Neural crest cell (in vitro differentiated cells): ENCODE measurements around the gene FHOD3. TPM values are rescaled to one million over a fixed set of nuclear protein-coding genes. Genes with fewer than 3 reads are reported as not detected.

Experiments
- DNase-seq: peaks from one replicate; pipeline ENCODE4 v3.0.0; 2021; ENCODE audit warnings: low read depth, mixed read lengths, low spot score
- H3K27ac Mint-ChIP-seq: one replicate; pipeline ENCODE4 v1.8.0; 2021; ENCODE audit warnings: mild to moderate bottlenecking, mixed read lengths; ENCODE audit not compliant: unreplicated experiment
- H3K27me3 Mint-ChIP-seq: 2 replicates; pipeline ENCODE4 v1.8.0; 2021; ENCODE audit warnings: low read depth, mild to moderate bottlenecking, mixed read lengths
- H3K36me3 Mint-ChIP-seq: 2 replicates; pipeline ENCODE4 v1.8.0; 2021; ENCODE audit warnings: low read depth, mild to moderate bottlenecking, mixed read lengths
- H3K4me1 Mint-ChIP-seq: 2 replicates; pipeline ENCODE4 v1.8.0; 2021; ENCODE audit warnings: mixed read lengths
- H3K4me3 Mint-ChIP-seq: one replicate; pipeline ENCODE4 v1.8.0; 2021; ENCODE audit warnings: mild to moderate bottlenecking, mixed read lengths
- H3K9me3 Mint-ChIP-seq: 2 replicates; pipeline ENCODE4 v1.8.0; 2021; ENCODE audit warnings: mixed read lengths
- CTCF ChIP-seq: fragments of 200-600 bp; sonication (generic); conservative IDR thresholded peaks from 2 replicates; pipeline ENCODE4 v1.5.0; 2021; ENCODE audit warnings: antibody characterized with exemption, mild to moderate bottlenecking
- total RNA-seq: library from RNA; stranded (reverse); gene quantifications from 2 replicates; pipeline ENCODE4 v1.2.1, GENCODE V29; 2021

FHOD3 gene
- total RNA-seq, 1 donor from 2014 or later, result 28.6 TPM

GRCh38 chr18:36535202-36535935 lies 237.9 kb downstream of the FHOD3 start:
- peaks cover 5% of the 10 kb centered on the region for H3K4me1 Mint-ChIP-seq
- no peak overlapping the region for H3K4me3 Mint-ChIP-seq
- TF ChIP-seq CTCF, result no peak
- H3K27ac Mint-ChIP-seq, result no peak overlapping the region
- H3K27me3 Mint-ChIP-seq, result no peaks in the 10 kb centered on the region
- H3K9me3 Mint-ChIP-seq, result peaks cover 3% of the 10 kb centered on the region
- H3K36me3 Mint-ChIP-seq, result peaks cover 3% of the 10 kb centered on the region
- DNase-seq, result no peak

GRCh38 chr18:36536426-36536825 lies 238.9 kb downstream of the FHOD3 start:
- H3K4me1 Mint-ChIP-seq, result peaks cover 5% of the 10 kb centered on the region
- no peak for TF ChIP-seq CTCF
- peaks cover 3% of the 10 kb centered on the region for H3K9me3 Mint-ChIP-seq
- DNase-seq, result no peak
- H3K36me3 Mint-ChIP-seq, result peaks cover 3% of the 10 kb centered on the region
- H3K27me3 Mint-ChIP-seq, result no peaks in the 10 kb centered on the region
- no peak overlapping the region for H3K27ac Mint-ChIP-seq
- no peak overlapping the region for H3K4me3 Mint-ChIP-seq

GRCh38 chr18:36537289-36537688 lies 239.8 kb downstream of the FHOD3 start:
- DNase-seq, result no peak
- H3K27me3 Mint-ChIP-seq, result no peaks in the 10 kb centered on the region

GRCh38 chr18:36539674-36540231 lies 242.2 kb downstream of the FHOD3 start:
- Mint-ChIP-seq H3K9me3 (peaks cover 3% of the 10 kb centered on the region), H3K36me3 (no peaks in the 10 kb centered on the region), H3K27me3 (no peaks in the 10 kb centered on the region), H3K4me1 (peaks cover 5% of the 10 kb centered on the region), H3K4me3 (no peak overlapping the region), H3K27ac (no peak overlapping the region)
- no peak for DNase-seq
- TF ChIP-seq CTCF, result no peak

More at GRCh38 chr18:36537289-36537688, 239.8 kb downstream of the FHOD3 start:
- peaks cover 3% of the 10 kb centered on the region for H3K9me3 Mint-ChIP-seq
- no peak overlapping the region for H3K4me3 Mint-ChIP-seq
- peaks cover 3% of the 10 kb centered on the region for H3K36me3 Mint-ChIP-seq
- H3K4me1 Mint-ChIP-seq, result peaks cover 5% of the 10 kb centered on the region
- TF ChIP-seq CTCF, result no peak
- H3K27ac Mint-ChIP-seq, result no peak overlapping the region

GRCh38 chr18:36543030-36543429 lies 245.5 kb downstream of the FHOD3 start:
- Mint-ChIP-seq H3K36me3 (peaks cover 6% of the 10 kb centered on the region), H3K27ac (no peak overlapping the region), H3K4me1 (no peaks in the 10 kb centered on the region), H3K4me3 (no peak overlapping the region), H3K9me3 (peaks cover 3% of the 10 kb centered on the region), H3K27me3 (no peaks in the 10 kb centered on the region)
- DNase-seq, result no peak
- TF ChIP-seq CTCF, result no peak
